ENCODE data around the gene ADPGK.

- TF ChIP-seq CTCF (IDR thresholded peaks at IDR 0.05) (no peak), POLR2A (IDR thresholded peaks at IDR 0.05) (no peak)
Measured at GRCh38 chr15:72758182-72758581, 25.4 kb downstream of the ADPGK start.

Data from heart left ventricle (tissue), 13 donors.